HAP-1 (cell line): Measurements from ENCODE around the gene CRTC3.
"Not testable (repeated sequence)": the region's sequence is repeated elsewhere in the genome, so short reads cannot be mapped to it uniquely, and the experiment has no call there.

ENCODE experiments used
- DNase-seq, 2 experiments: peaks; one replicate each; pipeline ENCODE4 v3.0.0-alpha.2; 2016 to 2020; ENCODE audit warnings: low spot score in 2 of 2
- H3K27me3 ChIP-seq: fragments of 250-450 bp; sonication (Bioruptor Pico); 2 replicates; pipeline ENCODE4 v1.5.1; 2020; ENCODE audit warnings: low read depth, mild to moderate bottlenecking, moderate library complexity
- H3K36me3 ChIP-seq: fragments of 250-450 bp; sonication (Bioruptor Pico); replicated peaks from 2 replicates; pipeline ENCODE4 v1.5.1; 2020; ENCODE audit warnings: mild to moderate bottlenecking
- H3K4me1 ChIP-seq: fragments of 250-450 bp; sonication (Bioruptor Pico); 2 replicates; pipeline ENCODE4 v1.5.1; 2020; ENCODE audit warnings: mild to moderate bottlenecking
- H3K4me3 ChIP-seq: fragments of 250-450 bp; sonication (Bioruptor Pico); 2 replicates; pipeline ENCODE4 v1.5.1; 2020; ENCODE audit warnings: mild to moderate bottlenecking, moderate library complexity
- H3K9me3 ChIP-seq: fragments of 250-450 bp; sonication (Bioruptor Pico); 2 replicates; pipeline ENCODE4 v1.5.1; 2020; ENCODE audit warnings: mild to moderate bottlenecking, moderate library complexity
- in situ Hi-C: fragments of 300-500 bp; cut with MboI; formaldehyde crosslinking; loops from 3 replicates; pipeline ENCODE4 v1.14.3; 2020; ENCODE audit warnings: low sequenced_read_pairs, inconsistent platforms, mixed read lengths

Gene CRTC3

GRCh38 chr15:90648137-90649070 lies 118.7 kb downstream of the CRTC3 start:
- peaks cover 5% of the 10 kb centered on the region; the same call in 1 of the 2 replicates for H3K4me1 ChIP-seq
- DNase-seq = peak; percentile 63 to 77
- in situ Hi-C loops = loop anchor here (5.0 to 25.0 kb wide), 2 partner anchors 239 to 589 kb away; no protein-coding TSS in a partner anchor
- no peaks in the 10 kb centered on the region for H3K27me3 ChIP-seq
- no peaks in the 10 kb centered on the region for H3K9me3 ChIP-seq
- H3K4me3 ChIP-seq = no peak overlapping the region
- H3K36me3 ChIP-seq = no peaks in the 10 kb centered on the region

GRCh38 chr15:90650117-90650955 lies 120.6 kb downstream of the CRTC3 start:
- Histone ChIP-seq H3K9me3 (no peaks in the 10 kb centered on the region), H3K4me3 (no peak overlapping the region), H3K36me3 (no peaks in the 10 kb centered on the region), H3K27me3 (no peaks in the 10 kb centered on the region), H3K4me1 (peaks cover 5% of the 10 kb centered on the region; the same call in 1 of the 2 replicates)
- DNase-seq = no peak
- in situ Hi-C loops = no loop called here

GRCh38 chr15:90650956-90651689 lies 121.4 kb downstream of the CRTC3 start:
- no peak for DNase-seq
- H3K27me3 ChIP-seq = no peaks in the 10 kb centered on the region
- no peaks in the 10 kb centered on the region for H3K9me3 ChIP-seq
- H3K4me3 ChIP-seq = no peak overlapping the region
- H3K4me1 ChIP-seq = peaks cover 5% of the 10 kb centered on the region; the same call in 1 of the 2 replicates
- no peaks in the 10 kb centered on the region for H3K36me3 ChIP-seq
- in situ Hi-C loops = no loop called here

- no peak overlapping the region for H3K4me3 ChIP-seq
- H3K9me3 ChIP-seq = no peaks in the 10 kb centered on the region
- in situ Hi-C loops = no loop called here
- H3K4me1 ChIP-seq = no peaks in the 10 kb centered on the region
- H3K27me3 ChIP-seq = peaks cover 5% of the 10 kb centered on the region; the same call in 1 of the 2 replicates
- no peaks in the 10 kb centered on the region for H3K36me3 ChIP-seq
- DNase-seq = no peak
These were observed 124.8 kb downstream of the CRTC3 start for GRCh38 chr15:90654233-90655136.

- in situ Hi-C loops, H3K4me3 ChIP-seq, H3K36me3 ChIP-seq, DNase-seq, H3K4me1 ChIP-seq, H3K9me3 ChIP-seq, H3K27me3 ChIP-seq: not testable (repeated sequence)
These were observed 127.9 kb downstream of the CRTC3 start for GRCh38 chr15:90657520-90658172.

GRCh38 chr15:90659481-90659880 lies 129.8 kb downstream of the CRTC3 start:
- Histone ChIP-seq H3K9me3 (no peaks in the 10 kb centered on the region), H3K4me1 (peaks cover 7% of the 10 kb centered on the region), H3K27me3 (peaks cover 5% of the 10 kb centered on the region; the same call in 1 of the 2 replicates), H3K36me3 (no peaks in the 10 kb centered on the region), H3K4me3 (no peak overlapping the region)
- in situ Hi-C loops = no loop called here
- DNase-seq = no peak

GRCh38 chr15:90660195-90660998 lies 130.7 kb downstream of the CRTC3 start:
- H3K4me1 ChIP-seq = peaks cover 7% of the 10 kb centered on the region
- no peaks in the 10 kb centered on the region for H3K36me3 ChIP-seq
- in situ Hi-C loops = no loop called here

GRCh38 chr15:90660999-90661330 lies 131.2 kb downstream of the CRTC3 start:
- DNase-seq, H3K9me3 ChIP-seq, H3K27me3 ChIP-seq, H3K4me3 ChIP-seq, H3K36me3 ChIP-seq, in situ Hi-C loops, H3K4me1 ChIP-seq: not testable (repeated sequence)

More at GRCh38 chr15:90660195-90660998, 130.7 kb downstream of the CRTC3 start:
- DNase-seq = no peak
- no peak overlapping the region for H3K4me3 ChIP-seq
- H3K9me3 ChIP-seq = no peaks in the 10 kb centered on the region
- H3K27me3 ChIP-seq = peaks cover 5% of the 10 kb centered on the region; the same call in 1 of the 2 replicates

GRCh38 chr15:90664081-90664461 lies 134.3 kb downstream of the CRTC3 start:
- H3K4me1 ChIP-seq, DNase-seq, H3K36me3 ChIP-seq, H3K27me3 ChIP-seq, H3K9me3 ChIP-seq, in situ Hi-C loops, H3K4me3 ChIP-seq: not testable (repeated sequence)

GRCh38 chr15:90664650-90665287 lies 135.0 kb downstream of the CRTC3 start:
- H3K4me3 ChIP-seq = no peak overlapping the region
- no peaks in the 10 kb centered on the region for H3K9me3 ChIP-seq
- in situ Hi-C loops = no loop called here
- no peak for DNase-seq
- H3K36me3 ChIP-seq = no peaks in the 10 kb centered on the region
- H3K4me1 ChIP-seq = peaks cover 10% of the 10 kb centered on the region
- no peaks in the 10 kb centered on the region for H3K27me3 ChIP-seq

GRCh38 chr15:90665288-90666134 lies 135.8 kb downstream of the CRTC3 start:
- Histone ChIP-seq H3K4me3 (peak overlapping the region; percentile 25), H3K36me3 (no peaks in the 10 kb centered on the region), H3K4me1 (peaks cover 10% of the 10 kb centered on the region), H3K27me3 (no peaks in the 10 kb centered on the region), H3K9me3 (no peaks in the 10 kb centered on the region)
- in situ Hi-C loops = no loop called here
- DNase-seq = peak in 1 of 2 experiments; percentile 67
